ENCODE results near the gene SZT2.

GRCh38 chr1:43422995-43423671 lies 33.4 kb downstream of the SZT2 start:
- no peak for TF ChIP-seq YY1 (IDR thresholded peaks at IDR 0.05; ENCODE audit: insufficient read depth, insufficient read length)
- TF ChIP-seq ZNF274 (IDR thresholded peaks at IDR 0.05; ENCODE audit: low read depth, low read length), result no peak
